HG03460 (cell line): ENCODE data around the gene COX7C.
"Not testable (repeated sequence)": the region's sequence is repeated elsewhere in the genome, so short reads cannot be mapped to it uniquely, and the experiment has no call there.

Experiments
- ATAC-seq: cut with Tn5 transposase; IDR thresholded peaks from one replicate; pipeline ENCODE4 v1.9.1; 2021; ENCODE audit not compliant: unreplicated experiment

COX7C gene

DNA sequence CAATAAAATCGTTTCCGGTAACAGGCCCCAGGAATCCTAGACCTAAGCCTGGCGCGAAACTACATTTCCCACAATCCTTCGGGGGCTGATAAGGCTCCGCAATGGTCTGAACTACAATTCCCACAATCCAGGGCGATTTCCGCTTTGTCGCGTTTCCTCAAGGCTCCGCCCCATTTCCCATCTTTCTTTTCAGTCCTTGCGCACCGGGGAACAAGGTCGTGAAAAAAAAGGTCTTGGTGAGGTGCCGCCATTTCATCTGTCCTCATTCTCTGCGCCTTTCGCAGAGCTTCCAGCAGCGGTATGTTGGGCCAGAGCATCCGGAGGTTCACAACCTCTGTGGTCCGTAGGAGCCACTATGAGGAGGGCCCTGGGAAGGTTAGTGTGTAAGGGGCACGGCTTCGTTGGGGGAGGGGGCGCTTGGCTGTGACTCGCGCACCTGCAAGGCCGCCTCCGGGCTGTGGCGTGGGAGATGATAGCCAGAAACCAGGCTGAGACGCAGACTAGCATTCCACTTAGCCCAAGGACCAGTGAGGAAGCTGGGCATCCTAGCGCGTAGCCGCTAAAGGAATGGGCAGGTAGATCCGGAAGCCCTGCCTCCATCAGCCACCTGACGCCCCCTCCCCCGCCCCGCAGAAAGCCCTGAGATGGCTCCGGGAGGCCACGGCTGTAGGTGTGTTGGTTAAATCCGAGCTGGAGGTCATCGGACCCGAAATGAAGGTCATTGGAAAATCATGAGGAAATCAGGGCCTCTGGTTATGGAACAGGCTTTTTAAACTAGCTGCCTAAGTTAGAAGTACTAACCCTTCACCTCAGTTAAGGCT, at the start of gene COX7C:
Gene COX7C (plus strand): TSS at position 186 of the 821 bp plus-strand sequence. CDS start 115 bp downstream, at position 301.
- peak; percentile 99 for ATAC-seq

DNA sequence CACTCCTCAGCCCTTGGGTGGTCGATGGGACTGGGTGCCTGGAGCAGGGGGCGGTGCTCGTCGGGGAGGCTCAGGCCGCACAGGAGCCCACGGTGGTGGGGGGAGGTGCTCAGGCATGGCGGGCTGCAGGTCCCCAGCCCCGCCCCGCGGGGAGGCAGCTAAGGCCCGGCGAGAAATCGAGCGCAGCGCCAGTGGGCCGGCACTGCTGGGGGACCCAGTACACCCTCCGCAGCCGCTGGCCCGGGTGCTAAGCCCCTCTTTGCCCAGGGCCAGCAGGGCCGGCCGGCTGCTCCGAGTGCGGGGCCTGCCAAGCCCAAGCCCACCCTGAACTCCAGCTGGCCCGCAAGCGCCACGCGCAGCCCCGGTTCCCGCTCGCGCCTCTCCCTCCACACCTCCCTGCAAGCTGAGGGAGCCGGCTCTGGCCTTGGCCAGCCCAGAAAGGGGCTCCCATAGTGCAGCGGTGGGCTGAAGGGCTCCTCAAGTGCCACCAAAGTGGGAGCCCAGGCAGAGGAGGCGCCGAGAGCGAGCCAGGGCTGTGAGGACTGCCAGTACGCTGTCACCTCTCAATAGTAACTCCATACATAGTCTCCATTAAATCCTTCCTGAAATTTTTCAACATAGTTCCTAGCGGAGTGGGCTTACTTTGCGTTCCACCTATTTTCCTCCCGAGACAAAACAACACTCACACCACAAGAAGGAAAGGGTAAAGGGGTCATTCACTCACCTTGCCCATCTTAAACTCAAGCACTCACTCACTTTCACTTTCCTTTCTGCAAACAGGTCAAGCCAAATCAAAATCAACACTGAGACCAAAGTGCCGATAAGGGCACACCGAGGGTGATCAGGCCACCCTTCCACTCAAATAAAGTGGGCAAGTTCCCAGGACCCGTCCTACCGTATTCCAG, 48.0 kb upstream of the COX7C start:
- not testable (repeated sequence) for ATAC-seq

- ATAC-seq = no peak
Observed at GRCh38 chr5:86570427-86571083, 47.2 kb upstream of the COX7C start.

DNA sequence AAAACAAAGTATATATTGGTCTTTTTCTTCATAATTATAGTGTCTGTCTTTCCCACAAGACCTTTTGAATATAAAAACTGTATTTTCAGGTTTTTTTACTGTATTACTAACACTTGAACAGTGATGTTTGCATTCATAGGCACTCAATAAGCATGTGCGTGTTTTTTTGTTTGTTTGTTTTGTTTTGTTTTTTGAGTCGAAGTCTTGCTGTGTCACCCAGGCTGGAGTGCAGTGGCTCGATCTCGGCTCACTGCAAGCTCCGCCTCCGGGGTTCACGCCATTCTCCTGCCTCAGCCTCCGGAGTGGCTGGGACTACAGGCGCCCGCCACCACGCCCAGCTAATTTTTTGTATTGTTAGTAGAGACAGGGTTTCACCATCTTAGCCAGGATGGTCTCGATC, 46.6 kb upstream of the COX7C start:
- not testable (repeated sequence) for ATAC-seq

DNA sequence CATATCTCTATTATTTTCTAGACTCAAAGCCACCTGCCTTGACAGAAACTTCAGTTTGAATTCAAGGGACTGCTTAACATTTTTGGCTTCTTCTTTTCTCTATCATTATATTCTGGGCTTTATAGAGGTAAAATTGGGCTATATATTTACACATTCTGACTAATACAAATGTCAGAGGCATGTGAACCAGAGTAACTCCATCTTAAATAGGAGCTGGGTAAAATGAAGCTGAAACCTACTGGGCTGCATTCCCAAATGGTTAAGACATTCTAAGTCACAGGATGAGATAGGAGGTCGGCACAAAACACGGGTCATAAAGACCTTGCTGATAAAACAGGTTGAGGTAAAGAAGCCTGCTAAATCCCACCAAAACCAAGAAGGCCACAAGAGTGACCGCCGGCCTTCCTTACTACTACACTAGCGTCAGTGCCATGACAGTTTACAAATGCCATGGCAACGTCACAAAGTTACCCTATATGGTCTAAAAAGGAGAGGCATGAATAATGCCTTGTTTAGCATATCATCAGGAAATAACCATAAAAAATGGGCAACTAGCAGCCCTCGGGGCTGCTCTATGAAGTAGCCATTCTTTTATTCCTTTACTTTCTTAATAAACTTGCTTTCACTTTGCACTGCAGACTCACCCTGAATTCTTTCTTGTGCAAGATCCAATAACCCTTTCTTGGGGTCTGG, 44.8 kb upstream of the COX7C start:
- ATAC-seq = no peak

GRCh38 chr5:86579502-86579901, 38.2 kb upstream of the COX7C start:
- no peak for ATAC-seq

DNA sequence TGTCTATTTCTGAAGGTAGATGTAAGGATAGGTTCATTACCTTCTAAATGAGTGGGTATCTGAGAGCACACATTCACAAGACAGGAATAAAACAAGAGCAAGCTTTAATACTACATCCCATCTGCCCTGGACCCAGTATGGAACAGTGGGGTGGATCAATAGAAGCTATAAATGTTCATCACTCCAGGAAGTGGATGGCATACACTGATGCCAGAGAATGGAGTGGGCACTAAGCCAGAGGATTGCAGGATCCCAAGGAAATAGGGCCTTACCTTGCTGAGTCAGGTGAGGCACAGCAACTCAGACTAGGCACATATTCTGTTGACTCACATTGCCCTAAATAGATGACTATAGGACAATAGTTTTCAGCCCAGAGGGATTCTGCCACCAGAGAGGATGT, 21.3 kb upstream of the COX7C start:
- no peak for ATAC-seq

DNA sequence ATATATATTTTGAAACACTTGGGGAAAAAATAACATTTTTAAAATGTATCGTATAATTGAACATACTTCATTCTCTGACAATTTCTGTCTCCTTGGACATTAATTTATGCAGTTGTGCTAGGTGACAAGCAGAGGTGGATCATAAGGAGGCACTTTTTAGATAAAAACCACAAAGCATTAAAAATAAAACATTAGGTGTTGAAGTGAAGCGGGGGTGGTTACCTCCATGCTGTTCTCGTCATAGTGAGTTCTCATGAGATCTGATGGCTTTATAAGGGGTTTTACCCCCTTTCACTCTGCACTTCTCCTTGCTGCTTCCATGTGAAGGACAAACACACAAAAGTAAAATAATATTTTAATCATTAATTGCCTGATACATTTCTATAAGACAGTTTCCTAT, 11.9 kb upstream of the COX7C start:
- no peak for ATAC-seq

DNA sequence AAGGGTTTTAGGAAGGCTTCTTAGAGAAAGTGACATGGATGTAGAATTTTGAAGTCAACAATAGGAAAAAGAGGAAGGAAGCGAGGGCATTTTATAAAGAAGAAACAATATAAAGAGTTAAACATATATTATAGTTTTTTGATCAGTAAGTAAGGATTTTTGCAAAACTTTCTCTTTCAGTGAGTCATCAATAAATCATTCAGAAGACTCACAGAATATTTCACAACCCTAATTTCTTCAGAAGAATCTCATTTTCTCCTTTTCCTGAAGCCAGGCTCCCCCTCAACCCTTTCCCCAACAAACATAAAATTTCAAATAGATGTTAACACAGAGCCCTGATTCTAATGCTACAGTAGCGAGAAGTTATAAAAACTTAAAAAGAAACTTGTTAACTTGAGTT, 4.3 kb upstream of the COX7C start:
- no peak for ATAC-seq

GRCh38 chr5:86617309-86617755, 409 bp upstream of the COX7C start:
- ATAC-seq = no peak

GRCh38 chr5:86623785-86624483, 6.2 kb downstream of the COX7C start:
- ATAC-seq = no peak

DNA sequence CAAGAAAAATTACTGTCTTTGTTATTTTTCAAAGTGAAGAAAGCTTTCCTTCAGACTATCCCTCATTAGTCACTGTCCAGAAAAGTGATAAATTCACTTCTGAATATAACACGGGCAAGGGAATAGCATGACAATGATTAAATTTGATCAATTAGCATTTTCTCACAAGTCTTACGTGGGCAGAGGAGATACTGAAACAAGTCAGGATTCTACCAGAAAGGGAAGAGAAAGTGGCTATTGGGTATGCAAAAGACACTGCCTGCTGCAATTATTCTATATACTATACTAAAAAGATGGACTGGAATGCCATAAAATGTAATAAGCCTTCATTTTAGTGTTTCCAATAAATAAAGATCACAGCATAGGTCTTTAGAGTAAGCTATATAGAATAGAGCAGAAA, 7.4 kb downstream of the COX7C start:
- no peak for ATAC-seq

- ATAC-seq = no peak
Observed at GRCh38 chr5:86626149-86626548, 8.4 kb downstream of the COX7C start.

- no peak for ATAC-seq
Observed at GRCh38 chr5:86631165-86631564, 13.4 kb downstream of the COX7C start.

DNA sequence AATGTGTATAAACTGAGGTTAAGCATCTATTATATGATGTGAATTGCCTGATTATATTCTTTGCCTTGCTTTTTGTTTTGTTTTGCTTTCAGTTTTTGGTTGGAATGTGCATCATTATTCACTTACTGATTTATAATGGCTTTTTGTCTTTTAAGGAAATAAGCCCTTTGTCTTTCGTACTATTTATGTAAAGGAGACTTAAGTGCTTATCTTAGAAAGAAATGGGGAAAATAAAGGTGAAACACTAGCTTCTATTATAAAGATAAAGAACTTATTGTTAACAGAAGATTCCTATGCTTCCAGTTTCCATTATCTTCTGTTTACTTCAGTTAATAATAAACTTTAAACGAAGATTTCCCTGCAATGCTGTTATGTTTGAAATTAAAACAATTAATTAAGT, 23.3 kb downstream of the COX7C start:
- ATAC-seq = no peak

- ATAC-seq = no peak
Observed at GRCh38 chr5:86644843-86645242, 27.1 kb downstream of the COX7C start.

GRCh38 chr5:86645885-86646284, 28.1 kb downstream of the COX7C start:
- no peak for ATAC-seq

DNA sequence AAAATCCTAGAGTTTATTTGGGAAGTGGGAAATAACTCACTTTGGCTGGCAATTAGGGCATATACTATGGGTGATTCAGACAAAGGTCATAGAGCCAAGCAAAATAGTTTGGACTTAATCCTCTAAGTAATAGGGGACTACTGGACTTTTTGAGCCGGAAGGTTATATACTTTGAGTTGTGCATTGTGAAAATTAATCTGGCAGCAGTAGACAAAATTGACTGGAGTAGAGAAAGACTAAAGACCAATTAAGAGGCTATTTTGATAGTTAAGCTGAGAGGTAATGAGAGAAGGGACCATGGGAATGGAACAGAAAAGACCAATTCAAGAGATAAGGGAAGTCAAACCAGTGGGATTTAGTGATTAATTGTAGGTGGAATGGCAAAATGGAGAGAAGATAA, 28.9 kb downstream of the COX7C start:
- ATAC-seq = no peak

- no peak for ATAC-seq
Observed at GRCh38 chr5:86649832-86650505, 32.2 kb downstream of the COX7C start.

GRCh38 chr5:86660771-86661170, 43.0 kb downstream of the COX7C start:
- not testable (repeated sequence) for ATAC-seq
